SK-N-SH treated with all-trans-retinoic acid at 6 μM for 48 hours (cell line): ENCODE data around the gene TBCD.

ENCODE experiments used
- CSDC2 ChIP-seq: fragments of 250-450 bp; sonication (Bioruptor Pico); IDR thresholded peaks from 2 replicates; pipeline ENCODE4 v1.5.0; 2020; ENCODE audit warnings: mild to moderate bottlenecking, moderate library complexity
- ESRRG ChIP-seq: fragments of 250-450 bp; sonication (Bioruptor Pico); IDR thresholded peaks from 2 replicates; pipeline ENCODE4 v1.6.1; 2021; ENCODE audit warnings: mild to moderate bottlenecking
- ISL1 ChIP-seq: fragments of 250-450 bp; sonication (Bioruptor Pico); IDR thresholded peaks from 2 replicates; pipeline ENCODE4 v2.1.2; 2022; ENCODE audit warnings: mild to moderate bottlenecking, moderate library complexity
- PPARA ChIP-seq: fragments of 250-450 bp; sonication (Bioruptor Pico); IDR thresholded peaks from 2 replicates; pipeline ENCODE4 v1.5.0; 2020; ENCODE audit warnings: mild to moderate bottlenecking, borderline replicate concordance
- TCF4 ChIP-seq: fragments of 250-450 bp; sonication (Bioruptor Pico); IDR thresholded peaks from 2 replicates; pipeline ENCODE4 v1.8.0; 2021; ENCODE audit warnings: mild to moderate bottlenecking, moderate library complexity, borderline replicate concordance
- ZFP3 ChIP-seq: fragments of 250-450 bp; sonication (Bioruptor Pico); IDR thresholded peaks from 2 replicates; pipeline ENCODE4 v1.5.0; 2020; ENCODE audit warnings: mild to moderate bottlenecking, moderate library complexity
- ZFP30 ChIP-seq: fragments of 450-650 bp; formaldehyde crosslinking; IDR thresholded peaks from 2 replicates; pipeline ENCODE4 v1.5.0; 2022; ENCODE audit warnings: mild to moderate bottlenecking, moderate library complexity
- ZNF565 ChIP-seq: fragments of 450-650 bp; formaldehyde crosslinking; conservative IDR thresholded peaks from 2 replicates; pipeline ENCODE4 v1.5.0; 2020; ENCODE audit warnings: low read depth, mild to moderate bottlenecking, moderate library complexity
- ZNF70 ChIP-seq: fragments of 450-650 bp; formaldehyde crosslinking; IDR thresholded peaks from 2 replicates; pipeline ENCODE4 v1.5.0; 2020; ENCODE audit warnings: mild to moderate bottlenecking, moderate library complexity
- ZNF8 ChIP-seq: fragments of 450-650 bp; formaldehyde crosslinking; IDR thresholded peaks from 2 replicates; pipeline ENCODE4 v1.5.0; 2020; ENCODE audit warnings: mild to moderate bottlenecking, moderate library complexity
- TF ChIP-seq, protein P1 (sequence below): fragments of 250-450 bp; sonication (Bioruptor Pico); IDR thresholded peaks from 2 replicates; pipeline ENCODE4 v1.5.0; 2020; ENCODE audit warnings: mild to moderate bottlenecking, moderate library complexity
- TF ChIP-seq, protein P2 (sequence below): fragments of 250-450 bp; sonication (Bioruptor Pico); IDR thresholded peaks from 2 replicates; pipeline ENCODE4 v1.8.0; 2020; ENCODE audit warnings: mild to moderate bottlenecking, moderate library complexity, borderline replicate concordance
- TF ChIP-seq, protein P3 (sequence below): fragments of 250-450 bp; sonication (Bioruptor Pico); IDR thresholded peaks from 2 replicates; pipeline ENCODE4 v1.5.1; 2021; ENCODE audit warnings: mild to moderate bottlenecking, moderate library complexity

DNA sequence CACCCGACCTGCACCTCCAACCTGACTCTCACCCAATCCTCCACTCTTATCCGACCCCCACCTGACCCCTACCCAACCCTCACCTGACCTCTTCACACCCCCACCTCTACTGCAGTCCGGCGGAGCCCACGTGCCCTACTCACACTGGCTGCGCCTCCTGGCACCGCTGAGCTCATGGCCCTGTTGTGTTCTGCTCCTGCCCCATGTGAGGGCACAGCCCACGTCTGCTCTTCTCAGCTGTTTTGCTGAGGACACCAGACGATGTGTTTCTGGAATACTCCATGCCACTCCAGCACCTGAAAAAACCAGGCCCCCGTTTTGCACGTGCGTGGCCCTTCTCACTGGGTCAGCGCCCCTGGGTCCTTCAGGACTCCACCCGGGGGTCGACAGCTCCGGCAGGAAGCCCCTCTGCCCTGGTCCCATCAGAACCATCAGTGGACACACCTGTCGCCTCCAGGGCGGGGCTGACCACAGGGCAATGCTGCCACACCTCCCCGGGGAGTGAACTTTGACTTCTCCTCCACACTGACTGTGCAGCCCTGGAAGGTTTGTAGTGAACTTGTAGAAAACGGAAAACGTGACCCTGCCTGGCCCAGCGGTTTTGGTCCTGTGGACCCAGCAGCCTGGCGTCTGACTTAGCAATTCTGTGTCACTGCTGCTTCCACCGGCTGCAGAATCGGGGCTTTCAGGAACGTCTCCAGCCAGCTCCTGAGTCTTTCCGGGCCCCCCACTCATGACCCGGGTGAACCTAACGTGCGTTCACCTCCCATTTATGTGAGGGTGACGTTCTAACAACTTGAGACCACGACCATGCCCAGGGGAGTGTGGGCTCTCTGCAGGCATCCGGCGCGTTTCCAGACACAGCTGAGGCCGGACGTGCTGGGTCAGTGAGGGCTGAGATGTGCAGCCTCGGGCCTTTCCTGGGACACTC, 47.7 kb upstream of the TBCD start:
- TF ChIP-seq, protein P1, sequence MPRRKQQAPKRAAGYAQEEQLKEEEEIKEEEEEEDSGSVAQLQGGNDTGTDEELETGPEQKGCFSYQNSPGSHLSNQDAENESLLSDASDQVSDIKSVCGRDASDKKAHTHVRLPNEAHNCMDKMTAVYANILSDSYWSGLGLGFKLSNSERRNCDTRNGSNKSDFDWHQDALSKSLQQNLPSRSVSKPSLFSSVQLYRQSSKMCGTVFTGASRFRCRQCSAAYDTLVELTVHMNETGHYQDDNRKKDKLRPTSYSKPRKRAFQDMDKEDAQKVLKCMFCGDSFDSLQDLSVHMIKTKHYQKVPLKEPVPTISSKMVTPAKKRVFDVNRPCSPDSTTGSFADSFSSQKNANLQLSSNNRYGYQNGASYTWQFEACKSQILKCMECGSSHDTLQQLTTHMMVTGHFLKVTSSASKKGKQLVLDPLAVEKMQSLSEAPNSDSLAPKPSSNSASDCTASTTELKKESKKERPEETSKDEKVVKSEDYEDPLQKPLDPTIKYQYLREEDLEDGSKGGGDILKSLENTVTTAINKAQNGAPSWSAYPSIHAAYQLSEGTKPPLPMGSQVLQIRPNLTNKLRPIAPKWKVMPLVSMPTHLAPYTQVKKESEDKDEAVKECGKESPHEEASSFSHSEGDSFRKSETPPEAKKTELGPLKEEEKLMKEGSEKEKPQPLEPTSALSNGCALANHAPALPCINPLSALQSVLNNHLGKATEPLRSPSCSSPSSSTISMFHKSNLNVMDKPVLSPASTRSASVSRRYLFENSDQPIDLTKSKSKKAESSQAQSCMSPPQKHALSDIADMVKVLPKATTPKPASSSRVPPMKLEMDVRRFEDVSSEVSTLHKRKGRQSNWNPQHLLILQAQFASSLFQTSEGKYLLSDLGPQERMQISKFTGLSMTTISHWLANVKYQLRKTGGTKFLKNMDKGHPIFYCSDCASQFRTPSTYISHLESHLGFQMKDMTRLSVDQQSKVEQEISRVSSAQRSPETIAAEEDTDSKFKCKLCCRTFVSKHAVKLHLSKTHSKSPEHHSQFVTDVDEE (CRISPR knock-in tag) = no peak
- TF ChIP-seq ESRRG (CRISPR knock-in tag) (no peak), ZNF70 (no peak), TCF4 (CRISPR knock-in tag) (no peak), ZNF565 (CRISPR knock-in tag) (no peak), ZNF8 (no peak), CSDC2 (CRISPR knock-in tag) (no peak), ZFP3 (no peak), PPARA (no peak), ISL1 (CRISPR knock-in tag) (no peak), ZFP30 (CRISPR knock-in tag) (no peak)
- TF ChIP-seq, protein P2, sequence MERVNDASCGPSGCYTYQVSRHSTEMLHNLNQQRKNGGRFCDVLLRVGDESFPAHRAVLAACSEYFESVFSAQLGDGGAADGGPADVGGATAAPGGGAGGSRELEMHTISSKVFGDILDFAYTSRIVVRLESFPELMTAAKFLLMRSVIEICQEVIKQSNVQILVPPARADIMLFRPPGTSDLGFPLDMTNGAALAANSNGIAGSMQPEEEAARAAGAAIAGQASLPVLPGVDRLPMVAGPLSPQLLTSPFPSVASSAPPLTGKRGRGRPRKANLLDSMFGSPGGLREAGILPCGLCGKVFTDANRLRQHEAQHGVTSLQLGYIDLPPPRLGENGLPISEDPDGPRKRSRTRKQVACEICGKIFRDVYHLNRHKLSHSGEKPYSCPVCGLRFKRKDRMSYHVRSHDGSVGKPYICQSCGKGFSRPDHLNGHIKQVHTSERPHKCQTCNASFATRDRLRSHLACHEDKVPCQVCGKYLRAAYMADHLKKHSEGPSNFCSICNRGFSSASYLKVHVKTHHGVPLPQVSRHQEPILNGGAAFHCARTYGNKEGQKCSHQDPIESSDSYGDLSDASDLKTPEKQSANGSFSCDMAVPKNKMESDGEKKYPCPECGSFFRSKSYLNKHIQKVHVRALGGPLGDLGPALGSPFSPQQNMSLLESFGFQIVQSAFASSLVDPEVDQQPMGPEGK (CRISPR knock-in tag) = no peak
- TF ChIP-seq, protein P3, sequence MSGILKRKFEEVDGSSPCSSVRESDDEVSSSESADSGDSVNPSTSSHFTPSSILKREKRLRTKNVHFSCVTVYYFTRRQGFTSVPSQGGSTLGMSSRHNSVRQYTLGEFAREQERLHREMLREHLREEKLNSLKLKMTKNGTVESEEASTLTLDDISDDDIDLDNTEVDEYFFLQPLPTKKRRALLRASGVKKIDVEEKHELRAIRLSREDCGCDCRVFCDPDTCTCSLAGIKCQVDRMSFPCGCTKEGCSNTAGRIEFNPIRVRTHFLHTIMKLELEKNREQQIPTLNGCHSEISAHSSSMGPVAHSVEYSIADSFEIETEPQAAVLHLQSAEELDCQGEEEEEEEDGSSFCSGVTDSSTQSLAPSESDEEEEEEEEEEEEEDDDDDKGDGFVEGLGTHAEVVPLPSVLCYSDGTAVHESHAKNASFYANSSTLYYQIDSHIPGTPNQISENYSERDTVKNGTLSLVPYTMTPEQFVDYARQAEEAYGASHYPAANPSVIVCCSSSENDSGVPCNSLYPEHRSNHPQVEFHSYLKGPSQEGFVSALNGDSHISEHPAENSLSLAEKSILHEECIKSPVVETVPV = no peak
